GM15510 (cell line): ENCODE results near the gene TERT.

Source experiments
- POLR2A ChIP-seq: IDR thresholded peaks from 3 replicates; pipeline ENCODE4 v1.6.1; 2011; ENCODE audit warnings: borderline replicate concordance; ENCODE audit not compliant: insufficient read length; ENCODE audit errors: extremely low read depth

The TERT gene

GRCh38 chr5:1320436-1321344, 25.8 kb upstream of the TERT start:
- TF ChIP-seq POLR2A, result no peak

DNA sequence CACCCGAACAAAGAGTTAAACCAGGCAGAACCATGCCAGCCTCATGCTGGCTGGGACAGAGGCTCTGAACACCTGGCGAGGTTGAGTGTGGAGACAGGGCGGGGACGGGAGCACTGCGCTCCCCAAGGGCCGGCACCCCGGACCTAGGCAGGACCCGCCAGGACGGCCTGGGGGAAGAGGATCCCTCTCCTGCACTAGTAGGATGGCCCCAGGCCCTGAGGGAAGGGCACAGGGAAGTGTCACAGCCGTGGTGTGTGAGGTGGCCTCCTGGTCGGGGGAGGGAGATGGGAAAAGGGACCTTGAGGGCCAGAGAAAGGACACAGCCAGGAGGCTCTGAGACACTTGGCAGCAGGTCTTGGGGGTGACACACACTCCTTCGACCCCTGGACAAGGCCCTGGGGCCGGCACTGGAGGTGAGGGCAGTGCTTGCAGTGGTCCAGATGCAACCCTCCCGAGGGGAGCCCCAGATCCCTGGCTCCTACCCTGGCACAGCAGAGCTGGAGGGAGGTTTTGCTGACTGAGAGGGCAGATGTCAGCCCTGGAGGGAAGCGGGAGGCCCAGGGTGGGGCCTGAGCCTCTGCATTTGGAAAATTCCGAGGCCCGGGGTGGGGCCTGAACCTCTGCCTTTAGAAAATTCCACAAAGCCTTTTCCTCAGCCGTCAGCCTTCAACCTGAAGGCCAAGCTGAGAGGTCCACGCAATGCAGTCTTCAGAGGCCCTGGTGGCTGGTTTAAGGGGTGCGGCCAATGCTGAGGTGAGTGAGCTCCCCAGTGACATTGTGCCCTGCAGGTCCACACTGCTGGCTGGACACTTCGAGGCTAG, 24.8 kb upstream of the TERT start:
- TF ChIP-seq POLR2A, result no peak

- TF ChIP-seq POLR2A, result no peak
These were observed 23.9 kb upstream of the TERT start for GRCh38 chr5:1318659-1319251.

GRCh38 chr5:1317921-1318565, 23.2 kb upstream of the TERT start:
- TF ChIP-seq POLR2A, result no peak

GRCh38 chr5:1316588-1317340, 21.9 kb upstream of the TERT start:
- TF ChIP-seq POLR2A, result no peak

DNA sequence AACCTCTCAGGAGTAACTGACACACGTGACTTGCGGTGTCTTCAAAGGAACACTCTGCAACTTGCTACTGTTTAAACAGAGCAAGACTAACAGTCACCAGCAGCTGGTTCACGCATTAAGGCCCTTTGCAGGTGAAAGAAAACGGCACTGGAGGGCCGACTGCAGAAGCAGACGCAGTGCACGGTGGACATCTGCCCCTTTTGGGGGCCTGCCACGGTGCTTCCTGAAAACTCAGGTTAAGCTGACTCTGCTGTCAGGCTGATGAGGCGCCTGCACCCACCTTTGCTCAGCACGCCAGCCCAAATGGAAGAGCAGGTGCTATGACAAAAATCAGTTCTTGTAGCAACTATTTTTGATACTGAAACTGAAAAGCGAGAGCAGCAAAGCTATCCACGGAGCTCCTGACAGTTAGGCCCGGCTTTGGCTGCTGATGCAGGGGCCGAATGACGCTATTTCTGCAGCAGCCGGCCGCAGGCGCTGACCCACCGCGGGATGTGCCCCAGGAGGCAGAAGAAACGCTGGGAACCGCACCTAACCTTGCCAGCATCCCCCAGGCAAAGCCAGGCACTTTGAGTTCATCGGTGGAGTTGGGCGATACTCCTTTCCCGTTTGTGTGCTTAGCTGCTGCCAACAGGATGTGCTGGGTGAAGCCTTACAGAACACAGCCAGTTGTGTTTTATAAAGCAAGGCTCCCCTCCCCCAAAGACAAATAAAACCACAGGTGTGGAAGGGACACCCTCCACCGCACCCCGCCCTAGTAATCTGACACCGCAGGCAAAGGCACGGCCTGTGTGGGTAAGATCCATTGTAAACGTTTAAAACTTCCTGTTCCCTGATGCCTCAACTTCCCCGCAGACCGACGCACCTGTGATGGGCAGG, 21.1 kb upstream of the TERT start:
- peak; percentile 30 for TF ChIP-seq POLR2A

DNA sequence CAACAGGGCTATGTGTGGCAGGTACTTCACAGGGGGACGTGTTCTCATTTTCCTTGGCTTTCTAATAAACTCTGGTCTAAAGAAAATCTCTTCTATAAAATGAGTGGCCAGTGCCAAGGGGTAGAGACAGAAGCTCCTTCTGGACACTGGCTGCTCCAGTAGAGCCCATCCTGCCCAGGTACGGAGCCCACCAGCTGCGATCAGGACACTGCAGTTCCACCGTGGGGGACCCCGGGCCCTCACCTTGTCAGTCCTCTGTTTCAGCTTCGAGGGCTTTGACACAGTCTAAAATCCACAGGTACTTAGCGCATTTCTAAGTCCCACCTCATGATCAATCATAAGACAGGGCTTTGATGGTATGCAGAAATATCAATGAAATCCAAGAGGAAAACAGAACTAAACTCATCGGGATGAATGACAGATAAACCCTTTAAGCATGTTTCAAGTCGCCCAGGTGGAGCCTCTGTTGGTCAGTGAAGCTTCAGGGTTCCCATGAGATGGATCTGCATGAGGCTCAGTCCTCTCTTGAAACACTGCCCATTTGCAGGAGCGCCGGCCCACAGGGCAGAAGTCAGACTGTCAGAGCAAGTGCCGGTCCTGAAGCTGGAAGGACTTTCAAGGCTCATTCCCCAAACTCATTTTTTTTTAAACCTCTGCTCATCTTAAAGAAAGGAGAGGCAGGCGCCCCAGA, 20.3 kb upstream of the TERT start:
- TF ChIP-seq POLR2A, result no peak

- no peak for TF ChIP-seq POLR2A
These were observed 19.7 kb upstream of the TERT start for GRCh38 chr5:1314564-1314982.

GRCh38 chr5:1312993-1313833, 18.3 kb upstream of the TERT start:
- TF ChIP-seq POLR2A, result peak; percentile 15

DNA sequence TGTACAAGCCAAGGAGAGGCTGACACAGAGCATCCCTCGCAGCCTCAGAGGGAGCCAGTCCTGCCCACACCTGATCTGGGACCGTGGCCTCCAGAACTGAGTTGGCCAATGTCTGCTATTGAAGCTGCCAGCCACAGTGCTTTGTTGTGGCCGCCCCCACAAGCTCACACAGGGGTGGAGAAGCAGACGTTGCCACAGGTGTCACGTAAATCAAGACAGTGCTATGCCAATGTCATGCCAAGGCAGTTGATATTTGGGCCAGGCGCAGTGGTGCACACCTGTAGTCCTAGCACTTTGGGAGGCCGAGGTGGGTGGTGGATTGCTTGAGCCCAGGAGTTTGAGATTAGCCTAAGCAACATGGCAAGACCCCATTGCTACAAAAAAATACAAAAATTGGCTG, 17.3 kb upstream of the TERT start:
- no peak for TF ChIP-seq POLR2A

DNA sequence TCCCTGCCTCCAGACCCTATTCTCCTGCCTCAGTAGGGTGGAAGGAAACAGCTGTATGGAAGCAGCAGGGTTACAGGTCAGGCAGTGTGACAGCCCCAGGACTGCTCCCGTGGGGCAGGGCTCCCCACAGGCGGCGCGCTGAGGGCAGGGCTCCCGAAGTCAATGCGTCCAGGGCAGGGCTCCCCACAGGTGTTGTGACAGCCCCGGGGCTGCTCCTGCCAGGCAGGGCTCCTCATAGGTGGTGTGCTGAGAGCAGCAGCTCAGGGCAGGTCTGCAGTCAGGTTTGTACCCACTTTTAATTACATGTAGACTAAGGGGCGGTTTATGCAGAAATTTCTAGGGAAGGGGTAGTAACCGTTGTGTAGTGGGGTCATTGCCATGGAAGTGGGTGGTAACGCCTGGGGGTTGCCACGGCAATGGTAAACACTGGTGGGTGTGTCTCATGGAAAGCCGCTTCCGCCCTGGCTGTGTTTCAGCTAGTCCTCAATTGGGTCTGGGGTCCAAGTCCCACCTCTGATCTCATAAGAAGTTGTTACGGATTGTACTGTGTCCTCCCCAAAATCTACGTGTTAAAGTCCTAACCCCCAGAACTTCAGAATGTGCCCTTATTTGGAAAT, 16.7 kb upstream of the TERT start:
- TF ChIP-seq POLR2A, result no peak
